ENCODE data around the gene SLC6A3.

DNA sequence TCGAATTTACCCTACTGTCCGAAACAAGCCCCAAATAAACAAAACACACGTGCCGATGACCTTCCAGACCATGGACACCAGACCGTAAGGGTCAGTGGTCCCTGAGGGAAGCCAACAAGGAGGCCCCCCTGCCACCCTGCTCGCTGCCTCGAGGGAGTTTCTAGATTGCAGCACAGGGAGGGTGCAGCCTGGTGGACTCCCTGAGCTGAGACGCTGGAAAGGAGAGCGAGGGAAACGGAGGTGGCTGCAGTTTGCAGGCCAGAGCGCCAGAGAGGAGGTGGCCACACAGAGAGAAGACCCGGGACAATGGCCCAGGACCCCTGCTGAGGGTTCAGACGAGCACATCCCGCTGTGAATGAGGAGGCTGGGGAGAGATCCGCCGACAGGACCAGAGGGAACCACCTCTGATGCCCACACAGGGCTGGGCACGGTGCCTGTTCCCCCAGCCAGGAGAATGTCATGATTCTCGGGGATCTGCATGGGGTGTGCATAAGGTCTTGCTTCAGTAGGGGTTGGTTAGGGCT lies 48.9 kb downstream of the SLC6A3 start:
- TF ChIP-seq, protein P1, sequence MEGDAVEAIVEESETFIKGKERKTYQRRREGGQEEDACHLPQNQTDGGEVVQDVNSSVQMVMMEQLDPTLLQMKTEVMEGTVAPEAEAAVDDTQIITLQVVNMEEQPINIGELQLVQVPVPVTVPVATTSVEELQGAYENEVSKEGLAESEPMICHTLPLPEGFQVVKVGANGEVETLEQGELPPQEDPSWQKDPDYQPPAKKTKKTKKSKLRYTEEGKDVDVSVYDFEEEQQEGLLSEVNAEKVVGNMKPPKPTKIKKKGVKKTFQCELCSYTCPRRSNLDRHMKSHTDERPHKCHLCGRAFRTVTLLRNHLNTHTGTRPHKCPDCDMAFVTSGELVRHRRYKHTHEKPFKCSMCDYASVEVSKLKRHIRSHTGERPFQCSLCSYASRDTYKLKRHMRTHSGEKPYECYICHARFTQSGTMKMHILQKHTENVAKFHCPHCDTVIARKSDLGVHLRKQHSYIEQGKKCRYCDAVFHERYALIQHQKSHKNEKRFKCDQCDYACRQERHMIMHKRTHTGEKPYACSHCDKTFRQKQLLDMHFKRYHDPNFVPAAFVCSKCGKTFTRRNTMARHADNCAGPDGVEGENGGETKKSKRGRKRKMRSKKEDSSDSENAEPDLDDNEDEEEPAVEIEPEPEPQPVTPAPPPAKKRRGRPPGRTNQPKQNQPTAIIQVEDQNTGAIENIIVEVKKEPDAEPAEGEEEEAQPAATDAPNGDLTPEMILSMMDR (IDR thresholded peaks at IDR 0.05): no peak
- TF ChIP-seq POLR2A (IDR thresholded peaks at IDR 0.05) (no peak), EP300 (IDR thresholded peaks at IDR 0.05) (no peak), POLR2AphosphoS5 (IDR thresholded peaks at IDR 0.05) (no peak)

All from suprapubic skin (tissue), 4 donors.